Progenitor cell of endocrine pancreas (in vitro differentiated cells): ENCODE measurements around the gene HRAS. TPM values are rescaled to one million over a fixed set of nuclear protein-coding genes. Genes with fewer than 3 reads are reported as not detected.

Experiments used
- DNase-seq: peaks from one replicate; pipeline ENCODE4 v3.0.0; 2021; ENCODE audit warnings: low spot score; ENCODE audit not compliant: unreplicated experiment
- H3K27ac Mint-ChIP-seq: 2 replicates; pipeline ENCODE4 v1.8.0; 2021; ENCODE audit warnings: mild to moderate bottlenecking, moderate library complexity, mixed read lengths
- H3K27me3 Mint-ChIP-seq: 2 replicates; pipeline ENCODE4 v1.8.0; 2021; ENCODE audit warnings: mixed read lengths
- H3K36me3 Mint-ChIP-seq: 2 replicates; pipeline ENCODE4 v1.8.0; 2022; ENCODE audit warnings: mixed read lengths; ENCODE audit not compliant: insufficient read depth
- H3K4me1 Mint-ChIP-seq: 2 replicates; pipeline ENCODE4 v1.8.0; 2021; ENCODE audit warnings: low read depth, mixed read lengths
- H3K4me3 Mint-ChIP-seq: 2 replicates; pipeline ENCODE4 v1.8.0; 2021; ENCODE audit warnings: low read depth, mild to moderate bottlenecking, moderate library complexity, mixed read lengths
- H3K9me3 Mint-ChIP-seq: 2 replicates; pipeline ENCODE4 v1.8.0; 2021; ENCODE audit warnings: low read depth, mixed read lengths
- CTCF ChIP-seq: fragments of 200-600 bp; sonication (generic); IDR thresholded peaks from one replicate; pipeline ENCODE4 v1.5.0; 2021; ENCODE audit warnings: antibody characterized with exemption, mild to moderate bottlenecking; ENCODE audit not compliant: unreplicated experiment
- total RNA-seq: library from RNA; stranded (reverse); gene quantifications from 2 replicates; pipeline ENCODE4 v1.2.1, GENCODE V29; 2021

The HRAS gene
- total RNA-seq, 1 donor from 2014 or later: 61.6 TPM

GRCh38 chr11:532986-533585 is 2.3 kb downstream of the HRAS start:
- Mint-ChIP-seq H3K27ac (no peak overlapping the region), H3K4me3 (no peak overlapping the region), H3K9me3 (no peaks in the 10 kb centered on the region), H3K36me3 (peaks cover 1% of the 10 kb centered on the region), H3K27me3 (no peaks in the 10 kb centered on the region), H3K4me1 (peaks cover 5% of the 10 kb centered on the region)
- no peak for TF ChIP-seq CTCF
- DNase-seq: no peak

- TF ChIP-seq CTCF: no peak
- Mint-ChIP-seq H3K4me1 (peaks cover 2% of the 10 kb centered on the region), H3K27ac (no peak overlapping the region), H3K4me3 (no peak overlapping the region), H3K9me3 (no peaks in the 10 kb centered on the region), H3K27me3 (no peaks in the 10 kb centered on the region), H3K36me3 (peaks cover 1% of the 10 kb centered on the region)
- DNase-seq: no peak
Measured at GRCh38 chr11:532527-532985, 2.8 kb downstream of the HRAS start.

GRCh38 chr11:531919-532526 is 3.4 kb downstream of the HRAS start:
- no peak for DNase-seq
- H3K4me1 Mint-ChIP-seq: peaks cover 2% of the 10 kb centered on the region
- H3K27ac Mint-ChIP-seq: no peak overlapping the region
- H3K9me3 Mint-ChIP-seq: no peaks in the 10 kb centered on the region
- no peak overlapping the region for H3K4me3 Mint-ChIP-seq
- peaks cover 1% of the 10 kb centered on the region for H3K36me3 Mint-ChIP-seq
- no peak for TF ChIP-seq CTCF
- H3K27me3 Mint-ChIP-seq: no peaks in the 10 kb centered on the region

- H3K4me3 Mint-ChIP-seq: no peak overlapping the region
- H3K4me1 Mint-ChIP-seq: peaks cover 2% of the 10 kb centered on the region
- no peak overlapping the region for H3K27ac Mint-ChIP-seq
- TF ChIP-seq CTCF: no peak
- no peaks in the 10 kb centered on the region for H3K9me3 Mint-ChIP-seq
- DNase-seq: no peak
- H3K27me3 Mint-ChIP-seq: no peaks in the 10 kb centered on the region
- H3K36me3 Mint-ChIP-seq: peaks cover 1% of the 10 kb centered on the region
Measured at GRCh38 chr11:530960-531831, 4.2 kb downstream of the HRAS start.

- TF ChIP-seq CTCF: no peak
- Mint-ChIP-seq H3K27me3 (no peaks in the 10 kb centered on the region), H3K4me1 (no peaks in the 10 kb centered on the region), H3K36me3 (peaks cover 1% of the 10 kb centered on the region), H3K4me3 (no peak overlapping the region), H3K27ac (no peak overlapping the region), H3K9me3 (no peaks in the 10 kb centered on the region)
- no peak for DNase-seq
Measured at GRCh38 chr11:529728-530411, 5.5 kb downstream of the HRAS start.
